Measurements from ENCODE around the gene PPP1R13L. TPM values are rescaled to one million over a fixed set of nuclear protein-coding genes. Genes with fewer than 3 reads are reported as not detected.

The PPP1R13L gene
- total RNA-seq, 1 experiment from 2014 or later, result 36.4 TPM

GRCh38 chr19:45352914-45353796, 51.7 kb downstream of the PPP1R13L start:
- Histone ChIP-seq H3K36me3 (ENCODE audit: low read depth, low read length) (no peaks in the 10 kb centered on the region), H3K4me2 (ENCODE audit: low read length) (no peak overlapping the region), H3K27ac (ENCODE audit: low read length) (no peak overlapping the region), H3F3A (ENCODE audit: low read length, unreplicated experiment) (no peaks in the 10 kb centered on the region), H3K9ac (ENCODE audit: low read length) (no peak overlapping the region), H3K4me3 (ENCODE audit: low read length) (no peak overlapping the region), H3K4me1 (ENCODE audit: insufficient read depth, low read length) (no peaks in the 10 kb centered on the region), H3K9me3 (ENCODE audit: low read length) (no peaks in the 10 kb centered on the region), H3K79me2 (ENCODE audit: low read length) (no peaks in the 10 kb centered on the region), H2AFZ (ENCODE audit: low read length) (no peak overlapping the region), H3K9me2 (replicated peaks; ENCODE audit: low read length) (no peaks in the 10 kb centered on the region), H4K20me1 (ENCODE audit: low read length) (no peaks in the 10 kb centered on the region), H3K27me3 (ENCODE audit: low read length) (no peaks in the 10 kb centered on the region)
- CTCF ChIA-PET, result no interaction called here
- intact Hi-C loops (cut with micrococcal nuclease), result no loop called here
- no TSS peak for BruUV-seq (replicated peaks)
- no peak for TF ChIP-seq EZH2phosphoT487 (IDR thresholded peaks at IDR 0.05; ENCODE audit: borderline replicate concordance, low read length)
- TF ChIP-seq CTCF (conservative IDR thresholded peaks at IDR 0.05; ENCODE audit: low read depth, low read length), result no peak
- TF ChIP-seq EZH2 (IDR thresholded peaks at IDR 0.05; ENCODE audit: low read length, unreplicated experiment), result no peak
- DNase-seq, result no peak
- POLR2A ChIA-PET (ENCODE audit: unreplicated experiment), result no interaction called here
- ATAC-seq, result no peak

GRCh38 chr19:45352471-45352870, 52.4 kb downstream of the PPP1R13L start:
- POLR2A ChIA-PET (ENCODE audit: unreplicated experiment), result no interaction called here

More at GRCh38 chr19:45352471-45352870, 52.4 kb downstream of the PPP1R13L start:
- Histone ChIP-seq H3K27ac (ENCODE audit: low read length) (no peak overlapping the region), H3K9ac (ENCODE audit: low read length) (no peak overlapping the region), H2AFZ (ENCODE audit: low read length) (no peak overlapping the region), H3K36me3 (ENCODE audit: low read depth, low read length) (no peaks in the 10 kb centered on the region), H3K4me1 (ENCODE audit: insufficient read depth, low read length) (no peaks in the 10 kb centered on the region), H3K4me2 (ENCODE audit: low read length) (no peak overlapping the region), H3K4me3 (ENCODE audit: low read length) (no peak overlapping the region), H3K79me2 (ENCODE audit: low read length) (no peaks in the 10 kb centered on the region), H3K9me3 (ENCODE audit: low read length) (no peaks in the 10 kb centered on the region), H3F3A (ENCODE audit: low read length, unreplicated experiment) (no peaks in the 10 kb centered on the region), H3K27me3 (ENCODE audit: low read length) (no peaks in the 10 kb centered on the region), H4K20me1 (ENCODE audit: low read length) (no peaks in the 10 kb centered on the region), H3K9me2 (replicated peaks; ENCODE audit: low read length) (no peaks in the 10 kb centered on the region)
- CTCF ChIA-PET, result no interaction called here
- no TSS peak for BruUV-seq (replicated peaks)
- DNase-seq (no peak), ATAC-seq (no peak)
- intact Hi-C loops (cut with micrococcal nuclease), result no loop called here
- TF ChIP-seq CTCF (conservative IDR thresholded peaks at IDR 0.05; ENCODE audit: low read depth, low read length), result no peak
- no peak for TF ChIP-seq EZH2phosphoT487 (IDR thresholded peaks at IDR 0.05; ENCODE audit: borderline replicate concordance, low read length)
- TF ChIP-seq EZH2 (IDR thresholded peaks at IDR 0.05; ENCODE audit: low read length, unreplicated experiment), result no peak
